HUDEP-2 (cell line): Measurements from ENCODE around the gene RABGAP1L.
"Not testable (repeated sequence)": the region's sequence is repeated elsewhere in the genome, so short reads cannot be mapped to it uniquely, and the experiment has no call there.

Source experiments
- DNase-seq, 76 experiments: peaks; one replicate each; lab custom pipeline; 2025; ENCODE audit not compliant: unreplicated experiment in 76 of 76; lab: John Stamatoyannopoulos, UW

Gene RABGAP1L

GRCh38 chr1:174693539-174693938 lies 534.2 kb downstream of the RABGAP1L start:
- DNase-seq: not testable (repeated sequence)

- DNase-seq: no peak
Observed at GRCh38 chr1:174696026-174696821, 536.9 kb downstream of the RABGAP1L start.

- no peak for DNase-seq
Observed at GRCh38 chr1:174700314-174700713, 541.0 kb downstream of the RABGAP1L start.

- no peak for DNase-seq
Observed at GRCh38 chr1:174700775-174701174, 541.5 kb downstream of the RABGAP1L start.

- no peak for DNase-seq
Observed at GRCh38 chr1:174701565-174701964, 542.2 kb downstream of the RABGAP1L start.

- DNase-seq: no peak
Observed at GRCh38 chr1:174702011-174702410, 542.7 kb downstream of the RABGAP1L start.

- DNase-seq: no peak
Observed at GRCh38 chr1:174703309-174703708, 544.0 kb downstream of the RABGAP1L start.

- no peak for DNase-seq
Observed at GRCh38 chr1:174704300-174704699, 545.0 kb downstream of the RABGAP1L start.

- DNase-seq: no peak
Observed at GRCh38 chr1:174710868-174711845, 551.8 kb downstream of the RABGAP1L start.

- not testable (repeated sequence) for DNase-seq
Observed at GRCh38 chr1:174711848-174712247, 552.5 kb downstream of the RABGAP1L start.

- DNase-seq: no peak
Observed at GRCh38 chr1:174712541-174712940, 553.2 kb downstream of the RABGAP1L start.

GRCh38 chr1:174713796-174714195 lies 554.5 kb downstream of the RABGAP1L start:
- no peak for DNase-seq

GRCh38 chr1:174719194-174719593 lies 559.9 kb downstream of the RABGAP1L start:
- no peak for DNase-seq

- DNase-seq: no peak
Observed at GRCh38 chr1:174720618-174721017, 561.3 kb downstream of the RABGAP1L start.

GRCh38 chr1:174721246-174721645 lies 561.9 kb downstream of the RABGAP1L start:
- DNase-seq: no peak

- DNase-seq: no peak
Observed at GRCh38 chr1:174723816-174724215, 564.5 kb downstream of the RABGAP1L start.

GRCh38 chr1:174724219-174724618 lies 564.9 kb downstream of the RABGAP1L start:
- DNase-seq: no peak

GRCh38 chr1:174726167-174726879 lies 567.0 kb downstream of the RABGAP1L start:
- DNase-seq: peak in 5 of 76 experiments; percentile 3 to 11 (median 6)

- no peak for DNase-seq
Observed at GRCh38 chr1:174726880-174727585, 567.7 kb downstream of the RABGAP1L start.

- DNase-seq: no peak
Observed at GRCh38 chr1:174734270-174734669, 575.0 kb downstream of the RABGAP1L start.
